HG03139 (cell line): ENCODE results near the gene CD80.
"Not testable (repeated sequence)": the region's sequence is repeated elsewhere in the genome, so short reads cannot be mapped to it uniquely, and the experiment has no call there.

ENCODE experiments used
- ATAC-seq: cut with Tn5 transposase; IDR thresholded peaks from one replicate; pipeline ENCODE4 v1.9.1; 2021; ENCODE audit not compliant: unreplicated experiment

Gene CD80, protein sequence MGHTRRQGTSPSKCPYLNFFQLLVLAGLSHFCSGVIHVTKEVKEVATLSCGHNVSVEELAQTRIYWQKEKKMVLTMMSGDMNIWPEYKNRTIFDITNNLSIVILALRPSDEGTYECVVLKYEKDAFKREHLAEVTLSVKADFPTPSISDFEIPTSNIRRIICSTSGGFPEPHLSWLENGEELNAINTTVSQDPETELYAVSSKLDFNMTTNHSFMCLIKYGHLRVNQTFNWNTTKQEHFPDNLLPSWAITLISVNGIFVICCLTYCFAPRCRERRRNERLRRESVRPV

DNA sequence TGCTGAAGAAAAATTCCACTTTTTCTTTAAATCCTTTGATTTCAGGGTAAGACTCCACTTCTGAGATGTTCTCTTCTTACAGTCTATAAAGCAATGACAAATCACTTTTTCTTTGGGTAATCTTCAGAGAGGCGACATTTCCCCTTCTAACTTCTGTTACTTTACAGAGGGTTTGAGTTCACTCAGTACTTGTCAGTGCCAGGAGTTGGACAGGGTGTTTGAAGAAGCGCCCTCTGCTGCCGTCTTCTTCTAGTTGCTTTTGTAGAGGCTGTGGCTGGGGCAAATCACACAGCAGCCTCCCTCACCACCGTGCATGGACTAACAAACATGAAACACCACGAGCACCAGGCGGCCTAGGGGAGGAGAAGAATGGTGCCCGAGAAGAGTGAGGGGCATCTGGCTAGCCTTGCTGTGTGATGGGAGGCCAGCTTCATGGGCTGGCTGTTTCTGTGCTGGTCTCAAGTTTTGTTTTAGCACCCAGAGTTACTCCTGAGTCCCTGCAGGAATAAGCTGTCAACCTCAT lies at the start of gene CD80:
TSS of gene CD80 (minus strand) at position 174 of the 523 bp plus-strand sequence. CDS start 1,886 bp downstream, outside the sequence.
- peak; percentile 57 for ATAC-seq

DNA sequence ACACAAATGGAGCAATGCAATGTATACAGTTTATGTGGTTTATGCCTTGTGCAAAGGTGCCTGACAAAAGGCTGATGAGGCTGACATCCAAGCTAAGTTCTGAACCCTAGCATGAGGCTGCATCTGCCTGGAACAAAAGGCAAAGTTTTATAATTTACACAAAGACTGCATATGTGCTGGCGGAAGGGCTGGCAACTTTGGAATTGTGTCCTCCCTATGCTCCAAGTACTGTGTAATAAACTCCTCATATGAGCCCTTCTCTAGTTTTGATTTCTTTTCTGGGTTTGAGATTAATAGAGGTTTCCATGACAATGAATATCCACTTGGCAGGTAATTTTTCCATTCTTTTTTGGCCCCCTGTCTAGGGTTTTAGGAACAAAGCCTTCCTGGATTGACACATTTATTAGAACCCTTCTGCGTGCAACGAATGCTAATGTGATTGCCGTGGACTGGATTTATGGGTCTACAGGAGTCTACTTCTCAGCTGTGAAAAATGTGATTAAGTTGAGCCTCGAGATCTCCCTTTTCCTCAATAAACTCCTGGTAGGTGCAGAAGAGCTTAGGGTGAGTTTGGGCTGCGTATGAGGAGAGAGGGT lies 49.1 kb upstream of the CD80 start:
- no peak for ATAC-seq

DNA sequence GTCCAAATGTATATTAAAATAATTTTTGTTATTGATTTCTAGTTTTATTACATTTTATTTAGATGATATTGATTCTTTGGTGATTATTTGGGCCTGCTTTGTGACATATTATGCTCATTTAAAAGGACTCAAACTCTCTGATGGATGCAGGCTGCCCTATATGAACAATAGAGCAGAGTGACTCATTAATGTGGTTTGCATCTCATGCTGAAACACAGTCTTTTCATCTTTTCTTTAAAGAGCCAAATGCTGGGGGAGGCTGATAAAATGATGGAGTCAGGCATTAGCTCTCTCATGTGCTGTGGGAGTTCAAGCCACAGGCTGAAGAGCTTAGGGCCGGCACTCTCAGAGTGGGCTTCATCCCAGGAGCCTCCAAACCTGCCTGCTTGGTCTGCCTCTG lies 45.5 kb upstream of the CD80 start:
- no peak for ATAC-seq

DNA sequence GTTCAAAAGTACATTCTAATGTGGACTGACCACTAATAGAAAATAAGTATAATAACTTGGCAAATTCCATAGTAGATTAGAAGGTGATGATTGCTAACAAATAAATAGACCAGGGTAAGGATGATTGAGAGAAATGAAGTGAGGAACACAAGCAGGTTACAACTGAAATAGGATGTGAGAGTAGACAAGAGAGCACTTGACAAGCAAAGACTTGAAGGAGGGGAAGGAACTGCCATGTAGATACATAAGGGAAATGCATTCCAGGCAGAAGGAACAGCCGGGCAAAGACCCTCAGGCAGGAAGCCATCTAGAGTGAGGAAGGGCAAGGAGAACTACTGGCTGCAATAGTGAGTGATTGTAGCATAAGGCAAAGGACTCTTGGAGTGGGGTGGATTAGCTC lies 43.3 kb upstream of the CD80 start:
- no peak for ATAC-seq

DNA sequence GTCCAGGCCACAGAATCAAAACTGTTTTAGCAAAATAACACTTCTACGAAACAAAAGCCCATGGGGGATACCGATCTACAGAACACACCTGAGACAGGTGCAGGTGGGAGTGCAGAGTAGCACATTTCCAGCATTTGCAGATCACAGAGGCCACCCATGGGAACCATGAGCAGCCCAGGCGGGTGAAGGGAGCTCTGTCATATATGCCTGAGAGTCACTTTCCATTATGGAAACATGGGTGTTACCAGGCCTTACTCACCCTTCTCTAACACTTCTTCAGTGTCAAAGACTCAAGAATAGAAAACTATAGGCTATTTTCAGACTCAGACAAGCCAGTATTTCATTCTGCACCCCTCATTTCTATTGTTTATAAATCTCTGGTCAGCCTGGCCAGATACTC lies 41.7 kb upstream of the CD80 start:
- no peak for ATAC-seq

DNA sequence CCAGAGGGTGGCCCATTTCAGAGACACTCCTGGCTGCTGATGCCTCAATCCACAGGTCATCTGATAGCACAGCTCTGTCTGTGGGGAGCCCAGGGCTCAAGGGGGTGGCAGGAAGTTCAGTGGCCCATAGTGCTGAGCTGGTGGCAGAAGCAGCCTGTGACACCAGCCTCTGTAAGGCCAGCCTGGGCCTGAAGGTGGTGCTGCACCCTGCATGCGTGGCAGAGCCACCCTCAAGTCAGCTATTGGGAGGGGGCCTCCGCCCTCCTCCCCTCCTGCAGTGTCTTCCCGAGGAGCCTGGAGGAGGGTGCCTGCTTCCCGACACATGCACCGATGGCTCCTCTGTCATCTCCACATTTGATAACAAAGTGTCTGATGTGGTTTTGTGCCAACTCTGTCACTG lies 41.3 kb upstream of the CD80 start:
- ATAC-seq, result peak; percentile 68

DNA sequence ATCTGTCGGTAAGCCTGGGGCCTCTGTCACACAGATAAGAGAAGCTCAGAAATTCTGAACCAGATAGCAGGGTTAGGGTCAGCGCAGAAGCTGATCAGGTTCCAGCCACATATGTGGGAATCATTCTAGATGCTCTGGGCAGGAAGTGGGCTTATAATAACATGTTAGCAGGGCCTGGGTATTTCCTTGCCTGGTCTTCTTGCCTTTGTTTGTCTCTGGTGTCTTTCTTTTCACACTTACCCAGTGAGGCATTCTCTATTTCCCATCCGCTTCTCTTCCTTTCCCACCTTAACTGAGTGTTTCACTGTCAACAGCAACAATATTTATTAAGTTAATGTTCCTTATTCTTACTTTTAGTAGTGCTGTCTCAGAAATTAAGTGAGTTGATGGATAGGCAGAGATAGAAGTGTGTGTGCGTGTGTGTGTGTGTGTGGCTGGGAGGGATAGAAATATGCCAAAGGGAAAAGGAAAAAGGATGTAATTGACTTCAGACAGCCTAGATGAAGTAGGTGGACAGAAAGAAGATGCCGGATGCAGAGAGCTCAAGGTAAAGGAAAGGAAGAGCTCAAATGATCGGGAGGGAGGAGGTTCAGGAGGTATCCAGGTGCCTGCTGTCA lies 40.3 kb upstream of the CD80 start:
- ATAC-seq, result no peak

DNA sequence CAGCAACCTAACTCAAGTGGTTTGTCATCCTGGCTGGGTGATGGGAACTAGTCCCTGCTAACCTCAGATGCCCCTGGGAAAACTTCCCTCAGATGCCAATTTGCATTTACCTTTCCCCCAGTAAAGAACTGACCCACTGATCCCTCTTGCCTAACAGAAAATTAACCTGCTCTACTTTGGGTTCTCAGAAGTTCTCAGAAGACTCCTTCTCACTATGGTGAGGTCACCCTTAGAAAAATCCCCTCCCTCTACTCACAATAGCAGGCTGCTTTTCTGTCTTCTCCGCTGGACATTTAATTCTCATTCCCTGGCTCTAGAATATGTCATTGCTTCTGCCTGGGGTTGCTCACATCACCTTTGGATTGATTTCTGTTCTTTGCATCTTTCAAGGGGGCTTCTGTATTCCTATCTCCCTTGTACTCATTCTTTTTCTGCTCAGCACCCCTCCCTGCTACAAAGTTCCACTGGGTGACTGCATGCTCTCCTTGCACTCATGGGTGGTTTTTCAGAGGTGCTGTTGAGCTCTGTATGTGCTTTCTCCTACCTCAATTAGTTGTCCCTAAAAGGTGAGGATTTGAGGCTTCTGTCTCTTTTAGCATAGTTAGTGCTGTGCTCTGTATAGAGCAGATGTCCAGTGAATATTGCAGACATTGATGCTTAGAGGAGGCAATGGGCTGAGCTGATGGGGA lies 39.1 kb upstream of the CD80 start:
- ATAC-seq, result no peak

DNA sequence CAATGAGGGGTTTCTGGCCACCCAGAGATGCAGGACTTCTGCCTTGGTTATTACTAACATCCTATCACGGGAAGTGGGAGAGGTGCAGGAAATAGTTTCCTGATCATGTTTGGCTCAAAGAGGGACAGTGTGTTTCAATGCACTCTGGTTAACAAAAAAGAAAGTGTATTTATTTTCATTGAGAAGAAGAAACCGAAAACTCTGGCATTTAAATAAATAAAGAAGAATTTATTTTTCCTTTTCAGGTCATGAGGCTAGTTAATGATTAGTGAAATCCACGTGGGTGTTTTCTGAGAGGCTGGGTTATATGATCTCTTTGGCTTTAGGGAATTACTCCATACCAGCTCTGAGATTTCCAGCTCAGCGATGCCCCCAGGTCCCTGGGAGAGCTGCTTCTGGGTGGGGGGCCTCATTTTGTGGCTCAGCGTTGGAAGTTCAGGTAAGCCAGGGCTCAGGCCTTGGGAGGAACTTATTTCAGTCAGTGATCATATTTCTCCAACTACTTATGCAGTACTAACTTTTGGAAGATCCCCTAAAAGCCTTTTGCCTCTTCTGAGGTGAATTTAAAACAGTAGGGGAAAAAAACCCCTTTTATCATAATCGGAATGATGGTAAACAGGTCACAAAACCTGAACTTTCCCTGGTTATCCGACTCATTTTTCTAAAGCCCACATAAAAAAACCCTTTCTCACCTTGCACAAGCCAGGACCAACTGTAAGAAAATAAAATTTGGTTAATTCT lies 38.3 kb upstream of the CD80 start, which contains the start of gene PLA1A:
TSS of gene PLA1A (plus strand) at position 338 of the 741 bp plus-strand sequence. CDS start at position 367, 29 bp downstream.
- no peak for ATAC-seq

DNA sequence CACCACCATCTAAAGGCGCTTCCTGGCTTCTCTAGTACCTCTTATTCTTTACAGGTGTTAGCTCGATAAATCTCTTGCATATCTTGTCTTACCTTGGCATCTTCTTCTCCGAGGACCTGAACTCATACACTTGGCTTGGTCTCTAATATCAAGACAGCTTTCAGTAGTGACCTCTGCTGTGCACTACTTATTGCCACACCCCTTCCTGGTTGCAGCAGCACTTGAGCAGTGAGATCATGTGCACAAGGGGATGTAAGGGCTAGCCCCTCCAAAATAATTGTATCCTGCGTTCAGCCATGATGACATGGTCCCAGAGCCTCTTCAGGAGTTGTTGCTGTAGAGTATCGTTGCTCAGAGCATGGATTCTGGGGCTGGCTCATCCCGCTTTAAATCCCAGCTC lies 37.0 kb upstream of the CD80 start:
- ATAC-seq, result no peak

DNA sequence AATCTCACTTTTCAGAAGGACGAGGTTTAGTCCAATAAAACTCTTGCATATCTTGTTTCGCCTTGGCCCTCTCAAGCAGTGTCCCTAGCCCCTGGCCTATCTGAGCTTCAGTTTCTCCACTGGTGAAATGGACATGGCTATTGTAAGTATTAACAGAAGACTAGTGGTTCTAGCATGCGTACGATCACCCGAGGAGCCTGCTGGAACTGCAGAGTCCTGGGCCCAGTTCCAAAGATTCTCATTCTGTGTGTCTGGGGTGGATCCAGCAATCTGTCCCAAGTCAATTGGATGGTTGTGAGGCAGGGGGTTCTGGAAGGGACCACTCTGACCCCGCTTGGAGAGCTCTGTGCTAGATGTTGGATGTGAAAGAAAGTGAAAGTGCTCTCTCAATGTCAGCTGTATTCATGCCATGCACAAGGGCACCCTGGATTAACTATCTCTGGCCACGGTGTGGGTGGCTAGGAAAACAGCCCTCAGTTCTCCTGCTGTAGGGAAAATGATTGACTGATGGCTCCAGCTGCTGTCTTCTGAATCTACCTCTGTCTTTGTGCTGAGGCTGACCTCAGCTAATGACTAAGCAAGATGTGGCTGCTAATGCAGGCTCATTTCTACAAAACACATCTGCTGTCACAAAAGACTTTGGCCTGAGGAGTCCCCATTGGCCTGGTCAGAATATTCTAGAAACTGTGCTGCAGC lies 36.4 kb upstream of the CD80 start:
- no peak for ATAC-seq

DNA sequence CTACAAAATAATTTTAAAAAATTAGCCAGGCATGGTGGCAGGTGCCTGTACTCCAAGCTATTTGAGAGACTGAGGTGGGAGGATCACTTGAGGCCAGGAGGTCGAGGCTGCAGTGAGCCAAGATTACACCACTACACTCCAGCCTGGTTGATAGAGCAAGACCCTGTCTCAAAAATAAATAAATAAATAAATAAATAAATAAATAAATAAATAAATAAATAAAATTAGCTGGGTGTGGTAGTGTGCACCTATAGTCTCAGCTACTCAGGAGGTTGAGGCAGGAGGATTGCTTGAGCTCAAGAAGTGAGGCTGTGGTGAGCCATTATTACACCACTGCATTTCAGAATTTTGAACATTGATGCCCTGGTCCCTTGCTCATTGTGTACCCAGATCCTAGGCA lies 35.5 kb upstream of the CD80 start:
- ATAC-seq, result not testable (repeated sequence)

DNA sequence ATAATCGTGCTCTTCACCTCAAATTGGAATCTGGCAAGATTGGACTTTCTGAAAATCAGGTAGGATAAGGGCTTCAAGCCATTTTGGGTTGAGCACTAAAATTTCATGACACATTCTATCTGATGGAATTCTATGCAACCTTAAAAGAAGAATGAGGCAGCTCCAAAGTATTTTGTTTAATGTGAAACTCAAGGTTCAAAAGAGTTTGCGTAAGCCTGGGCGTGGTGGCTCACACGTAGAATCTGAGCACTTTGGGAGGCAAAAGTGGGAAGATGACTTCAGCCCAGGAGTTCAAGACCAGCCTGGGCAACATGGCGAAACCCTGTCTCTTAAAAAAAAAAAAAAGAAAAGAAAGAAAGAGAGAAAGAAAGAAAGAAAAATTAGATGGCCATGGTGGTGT lies 34.7 kb upstream of the CD80 start:
- ATAC-seq, result no peak

DNA sequence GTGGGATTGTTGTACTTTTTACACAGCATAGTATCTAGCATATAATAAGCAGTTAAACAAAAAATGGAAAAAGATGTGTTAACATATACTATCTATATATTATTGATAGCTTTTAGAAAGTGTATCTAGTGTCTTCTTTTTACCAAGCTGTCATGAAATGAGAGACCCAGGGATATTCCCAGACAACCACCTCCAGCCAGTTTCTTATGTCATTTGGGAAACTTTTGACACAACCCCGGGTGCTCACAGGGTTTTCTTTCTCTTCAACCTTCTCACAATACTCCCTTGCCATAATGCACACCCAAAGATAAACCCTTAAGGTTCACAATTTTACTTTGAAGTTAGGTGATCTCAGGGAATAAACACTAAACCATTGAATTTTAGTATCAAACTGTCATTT lies 33.4 kb upstream of the CD80 start:
- no peak for ATAC-seq

DNA sequence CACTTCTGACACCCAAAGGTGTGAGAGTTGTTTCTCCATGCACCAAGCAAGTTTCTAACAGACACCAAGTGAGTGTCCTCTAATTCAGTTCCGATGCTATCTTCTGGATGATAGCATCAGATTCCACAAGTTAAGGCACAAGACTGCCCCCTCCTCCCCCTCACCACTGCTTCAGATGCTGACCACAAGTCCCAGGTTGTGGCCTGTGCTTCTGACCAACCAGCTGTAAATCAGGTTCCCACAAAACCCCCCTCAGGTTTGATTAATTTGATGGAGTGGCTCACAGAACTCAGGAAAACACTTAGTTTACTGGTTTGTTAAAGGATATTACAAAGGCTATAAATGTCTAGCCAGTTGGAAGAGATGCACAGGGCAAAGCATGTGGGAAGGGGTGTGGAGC lies 31.3 kb upstream of the CD80 start:
- ATAC-seq, result no peak

DNA sequence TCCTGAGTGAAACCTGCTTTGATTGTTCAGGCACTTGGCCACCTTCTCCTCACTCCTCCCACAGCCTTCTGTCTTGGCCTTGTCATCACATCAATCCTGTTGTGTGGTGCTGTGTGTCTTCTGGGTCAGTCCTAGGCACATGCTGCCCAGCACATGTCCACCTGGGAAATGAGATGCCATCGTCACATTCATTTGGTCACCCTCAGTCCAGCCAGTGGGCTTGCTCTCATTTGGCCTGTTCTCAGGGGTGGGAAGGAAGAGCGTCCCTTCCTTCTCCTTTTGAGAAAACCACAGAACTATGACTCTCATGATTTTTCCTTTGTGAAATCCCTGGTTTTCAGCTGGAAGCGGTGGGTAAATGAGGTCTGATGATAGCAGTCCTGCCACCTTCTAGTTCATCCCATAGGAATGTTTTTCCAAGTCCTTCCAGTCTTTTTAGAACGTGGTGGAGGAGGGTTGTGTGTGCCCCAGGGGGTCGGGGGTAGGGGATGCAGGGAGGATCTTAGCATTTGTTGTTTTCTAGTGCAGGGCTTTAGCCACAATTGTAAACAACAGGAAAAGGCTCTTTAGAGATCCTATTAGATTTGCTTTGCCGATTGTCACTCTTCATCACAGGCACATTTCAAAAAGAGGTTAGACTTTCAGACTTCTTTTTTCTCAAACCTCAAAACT lies 29.8 kb upstream of the CD80 start:
- no peak for ATAC-seq

DNA sequence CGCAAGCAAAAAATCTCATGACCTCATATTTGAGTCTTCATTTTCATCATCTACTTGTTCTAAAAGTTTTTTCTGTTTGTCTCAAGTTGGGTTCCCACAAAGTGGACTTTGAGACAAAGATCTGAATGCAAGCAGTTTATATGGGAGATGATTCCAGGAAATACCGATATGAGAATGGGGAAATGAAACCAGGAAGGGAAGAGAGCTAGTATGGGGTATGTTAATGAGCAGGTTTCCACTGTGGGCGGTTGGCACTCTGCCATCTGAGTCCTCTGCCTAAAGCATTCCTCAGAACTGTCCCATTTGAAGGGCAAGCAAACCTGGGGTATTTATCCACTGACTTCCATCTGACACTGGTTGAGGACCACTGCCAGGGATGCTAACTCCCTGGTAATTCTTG lies 28.7 kb upstream of the CD80 start:
- no peak for ATAC-seq

DNA sequence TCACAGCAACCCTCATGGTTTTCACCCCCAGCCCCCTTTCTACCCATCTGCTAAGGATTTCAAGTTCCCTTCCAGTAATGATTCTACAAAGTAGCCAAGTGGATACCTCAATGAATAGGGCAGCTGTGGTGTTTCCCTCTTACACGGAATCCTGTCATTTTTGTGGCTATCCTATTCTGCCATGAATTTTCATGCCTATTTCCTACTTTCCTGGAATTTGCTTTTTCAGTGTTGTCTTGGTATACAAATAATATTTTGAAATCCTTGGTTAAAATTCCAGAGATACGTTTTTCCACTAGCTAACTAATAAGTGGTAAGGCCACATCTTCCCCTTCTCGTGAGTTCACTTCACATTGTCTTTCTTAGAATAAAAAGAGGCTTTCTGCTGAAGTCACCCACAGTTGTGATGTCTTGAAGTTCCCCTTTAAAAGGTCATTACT lies 27.3 kb upstream of the CD80 start:
- ATAC-seq, result no peak

DNA sequence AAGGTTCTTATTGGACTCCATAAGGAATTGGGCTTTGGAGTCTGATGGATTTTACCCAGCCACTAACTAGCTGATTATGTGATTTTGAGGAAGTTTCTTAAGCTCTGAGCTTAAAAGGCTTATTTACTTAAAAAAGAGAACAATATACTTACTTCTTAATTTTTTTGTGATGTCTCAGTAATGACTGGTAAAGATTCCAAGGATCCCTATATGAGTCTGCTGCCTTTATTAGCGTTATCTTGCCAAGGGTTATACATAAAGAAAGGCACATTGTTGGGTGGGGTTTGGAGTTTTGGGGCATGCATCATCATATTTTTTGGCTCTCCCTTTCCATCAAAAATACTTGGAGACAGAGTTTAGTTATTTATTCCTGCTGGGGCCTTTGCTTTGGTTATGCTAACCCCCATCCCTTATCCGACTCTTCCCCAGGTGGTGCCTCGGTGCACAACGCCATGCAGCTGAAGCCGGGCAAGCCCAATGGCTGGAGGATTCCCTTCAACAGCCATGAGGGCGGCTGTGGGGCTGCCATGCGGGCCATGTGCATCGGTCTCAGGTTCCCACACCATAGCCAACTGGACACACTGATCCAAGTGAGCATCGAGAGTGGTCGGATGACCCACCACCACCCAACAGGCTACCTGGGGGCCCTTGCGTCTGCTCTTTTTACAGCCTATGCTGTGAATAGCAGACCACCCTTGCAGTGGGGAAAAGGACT lies 26.6 kb upstream of the CD80 start:
- no peak for ATAC-seq
